Lung (tissue), 12 donors: ENCODE measurements around the gene GDF7. TPM values are rescaled to one million over a fixed set of nuclear protein-coding genes. Genes with fewer than 3 reads are reported as not detected.

Source experiments
- ATAC-seq: fragments of 200-7000 bp; cut with Tn5 transposase; one replicate; pipeline ENCODE4 v1.9.1; 2020; ENCODE audit warnings: moderate number of reproducible peaks; ENCODE audit not compliant: insufficient read depth, low FRiP score
- DNase-seq, 3 donors: peaks; one replicate each; pipeline ENCODE4 v3.0.0-alpha.2; 2013 to 2017
- H3K27ac ChIP-seq, 2 donors: one replicate each; pipeline ENCODE4 v1.5.1; 2013; ENCODE audit warnings: mild to moderate bottlenecking in 2 of 2, moderate library complexity in 2 of 2, control low read depth in 1 of 2, inconsistent platforms in 1 of 2, low read depth in 1 of 2, low read length in 1 of 2
- H3K27me3 ChIP-seq, 3 donors: one replicate each; pipeline ENCODE4 v1.5.1; 2013; ENCODE audit warnings: low read length in 2 of 3; ENCODE audit not compliant: control insufficient read depth in 3 of 3, insufficient read depth in 3 of 3
- H3K36me3 ChIP-seq, 4 donors: one replicate each; pipeline ENCODE4 v1.5.1; 2013; ENCODE audit warnings: low read length in 4 of 4, mild to moderate bottlenecking in 1 of 4, moderate library complexity in 1 of 4; ENCODE audit not compliant: control insufficient read depth in 4 of 4, insufficient read depth in 4 of 4
- H3K4me1 ChIP-seq, 5 donors: one replicate each; pipeline ENCODE4 v1.5.1; 2013; ENCODE audit warnings: low read length in 5 of 5, mild to moderate bottlenecking in 2 of 5, moderate library complexity in 1 of 5; ENCODE audit not compliant: control insufficient read depth in 5 of 5, insufficient read depth in 5 of 5
- H3K4me3 ChIP-seq: one replicate; pipeline ENCODE4 v1.5.1; 2013; ENCODE audit warnings: mild to moderate bottlenecking, control low read depth, moderate library complexity
- H3K9ac ChIP-seq, 2 donors: one replicate each; pipeline ENCODE4 v1.5.1; 2013; ENCODE audit warnings: low read length in 2 of 2, control low read depth in 1 of 2; ENCODE audit not compliant: insufficient read depth in 1 of 2
- H3K9me3 ChIP-seq, 4 donors: one replicate each; pipeline ENCODE4 v1.5.1; 2013; ENCODE audit warnings: low read length in 3 of 4, mild to moderate bottlenecking in 1 of 4, moderate library complexity in 1 of 4; ENCODE audit not compliant: control insufficient read depth in 4 of 4, insufficient read depth in 3 of 4
- CTCF ChIP-seq: IDR thresholded peaks from 2 replicates; pipeline ENCODE4 v1.5.1; 2012; ENCODE audit warnings: mild to moderate bottlenecking; ENCODE audit errors: control extremely low read depth, extremely low read depth
- WGBS, 2 donors: extraction: QIAGEN DNeasy Blood & Tissue Kit; methylation state at CpG; one replicate each; pipeline ENCODE4 v1.1.7; 2013; 5-methylcytosine and 5-hydroxymethylcytosine counted together
- polyA plus RNA-seq, 2 donors: library from polyadenylated mRNA; stranded (reverse); fragments of 200-250 nt; gene quantifications; one replicate each; pipeline ENCODE4 v1.2.1, GENCODE V29; 2013
- total RNA-seq, 2 donors: library from RNA; depleted of rRNA in 1 of 2; stranded (reverse); fragments of >200 nt in 1 of 2; gene quantifications; one replicate each; pipeline ENCODE4 v1.2.1, GENCODE V29; 2014 to 2021
- donor health status: control.
- donor health status: control.
- donor health status: Bipolar disorder and iron deficiency.
- donor health status: healthy.
- donor health status: DM: yes; HTN: yes; CAD: no.

The GDF7 gene
- total and polyA plus RNA-seq, 4 donors = 0.10 to 0.54 (median 0.31) TPM

GRCh38 chr2:20650877-20651730 is 15.8 kb upstream of the GDF7 start, which contains the start of gene HS1BP3:
HS1BP3 (minus strand) TSS chr2:20651098; CDS start chr2:20651063, 35 bp downstream.
- no peaks in the 10 kb centered on the region for H3K36me3 ChIP-seq
- peak within 1 kb of the TSS; percentile 88 to 92 for H3K9ac ChIP-seq
- peaks cover 0 to 23% (median 7%) of the 10 kb centered on the region in 5 donors for H3K4me1 ChIP-seq
- H3K4me3 ChIP-seq = peak within 1 kb of the TSS; percentile 88
- ATAC-seq (peak; percentile 98), DNase-seq (peak; percentile 88 to 93 (median 89))
- no peaks in the 10 kb centered on the region for H3K9me3 ChIP-seq
- H3K27me3 ChIP-seq = no peaks in the 10 kb centered on the region
- peak; percentile 88 for TF ChIP-seq CTCF
- peak within 1 kb of the TSS; percentile 94 for H3K27ac ChIP-seq
- WGBS, 2 donors = 1% methylated on average over 43 to 72 of the region's 72 CpGs

- ATAC-seq (no peak), DNase-seq (no peak)
- Histone ChIP-seq H3K27me3 (no peaks in the 10 kb centered on the region), H3K4me3 (peak overlapping the region; percentile 39), H3K4me1 (peaks cover 0 to 23% (median 7%) of the 10 kb centered on the region in 5 donors), H3K27ac (peak overlapping the region; percentile 94), H3K36me3 (no peaks in the 10 kb centered on the region), H3K9ac (peak overlapping the region in 1 of 2 donors; percentile 92), H3K9me3 (no peaks in the 10 kb centered on the region)
- WGBS, 2 donors = 76% methylated on average over 7 of the region's 7 CpGs
- TF ChIP-seq CTCF = no peak
These were observed 15.2 kb upstream of the GDF7 start for GRCh38 chr2:20651731-20652099.

- ATAC-seq (no peak), DNase-seq (no peak)
- 95 to 96% methylated on average over 7 of the region's 7 CpGs for WGBS, 2 donors
These were observed 14.8 kb upstream of the GDF7 start for GRCh38 chr2:20652141-20652540.

More at GRCh38 chr2:20652141-20652540, 14.8 kb upstream of the GDF7 start:
- Histone ChIP-seq H3K27me3 (no peaks in the 10 kb centered on the region), H3K4me1 (peaks cover 0 to 23% (median 7%) of the 10 kb centered on the region in 5 donors), H3K27ac (no peak overlapping the region), H3K9me3 (no peaks in the 10 kb centered on the region), H3K9ac (no peak overlapping the region), H3K4me3 (no peak overlapping the region), H3K36me3 (no peaks in the 10 kb centered on the region)
- no peak for TF ChIP-seq CTCF
